ENCODE data around the gene SIRT2. TPM values are rescaled to one million over a fixed set of nuclear protein-coding genes. Genes with fewer than 3 reads are reported as not detected.
A peak's percentile ranks its signal among the peaks of the same experiment; 100 is the strongest.

Gene SIRT2
- total RNA-seq, 6 donors from 2014 or later, result 45.2 to 93.2 (median 59.1) TPM

DNA sequence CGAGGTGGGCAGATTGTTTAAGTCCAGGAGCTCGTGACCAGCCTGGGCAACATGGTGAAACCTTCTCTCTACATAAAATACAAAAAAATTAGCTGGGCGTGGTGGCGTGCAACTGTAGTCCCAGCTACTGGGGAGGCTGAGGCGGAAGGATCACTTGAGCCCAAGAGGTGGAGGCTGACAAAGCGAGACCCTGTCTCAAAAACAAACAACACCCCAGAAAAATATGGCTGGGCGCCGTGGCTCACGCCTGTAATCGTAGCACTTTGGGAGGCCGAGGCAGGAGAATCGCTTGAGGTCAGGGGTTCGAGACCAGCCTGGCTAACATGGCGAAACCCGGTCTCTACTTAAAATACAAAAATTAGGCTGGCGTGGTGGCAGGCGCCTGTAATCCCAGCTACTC, 46.2 kb downstream of the SIRT2 start:
- peak overlapping the region in 3 of 4 donors; percentile 97 to 100 (median 98) for H3K27ac ChIP-seq

DNA sequence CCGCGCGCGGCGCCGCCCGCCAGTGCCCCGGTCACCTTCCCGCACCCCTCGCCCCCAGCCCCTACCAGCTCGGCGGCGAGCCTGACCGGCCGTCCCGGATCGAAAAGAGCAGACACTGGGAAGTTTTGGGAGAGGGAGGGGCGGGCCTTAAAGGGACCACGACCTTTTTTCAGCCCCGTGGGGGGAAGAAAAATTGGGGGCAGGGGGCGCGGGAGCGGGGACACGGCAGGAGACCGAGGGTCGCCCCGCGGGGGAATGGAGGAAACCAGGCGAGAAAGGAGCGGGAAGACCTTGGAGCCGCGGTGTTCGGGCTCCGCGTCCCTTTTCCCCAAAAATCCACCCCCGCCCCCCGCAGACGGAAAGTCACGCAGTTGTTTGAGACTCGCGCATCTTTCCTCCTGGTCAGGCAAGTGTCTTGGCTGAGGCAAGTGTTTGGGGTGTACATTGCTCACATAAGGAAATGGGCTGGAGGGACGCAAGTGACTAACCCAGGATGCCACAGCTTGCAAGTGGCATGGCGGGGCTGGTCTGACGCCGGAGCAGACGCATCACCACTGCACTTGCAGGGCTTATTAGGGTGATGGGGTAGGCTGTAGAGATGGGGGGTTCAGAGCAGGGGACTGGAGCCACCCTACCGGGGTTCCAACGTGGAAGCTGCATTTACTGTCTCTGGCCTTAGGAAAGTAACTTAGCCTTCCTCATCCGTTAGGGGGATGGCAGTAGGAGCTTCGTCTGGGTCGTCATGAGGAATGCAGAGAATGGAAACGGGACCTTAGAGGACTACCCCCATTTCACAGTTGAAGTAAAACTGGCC, 47.0 kb downstream of the SIRT2 start:
- no peak for ATAC-seq (ENCODE audit: low FRiP score in 2 of 2)
- WGBS, 2 donors, result 0 to 2% methylated on average over 29 to 37 of the region's 52 CpGs
- no peaks in the 10 kb centered on the region for H3K9me3 ChIP-seq
- H3K27me3 ChIP-seq, result no peaks in the 10 kb centered on the region
- peak overlapping the region; percentile 73 to 86 (median 80) for H3K4me3 ChIP-seq
- H3K36me3 ChIP-seq, result peaks cover 0 to 8% (median under 1%) of the 10 kb centered on the region in 4 donors
- peak overlapping the region; percentile 97 to 100 (median 98) for H3K27ac ChIP-seq
- DNase-seq, result peak; percentile 64 to 76
- TF ChIP-seq, protein P1, sequence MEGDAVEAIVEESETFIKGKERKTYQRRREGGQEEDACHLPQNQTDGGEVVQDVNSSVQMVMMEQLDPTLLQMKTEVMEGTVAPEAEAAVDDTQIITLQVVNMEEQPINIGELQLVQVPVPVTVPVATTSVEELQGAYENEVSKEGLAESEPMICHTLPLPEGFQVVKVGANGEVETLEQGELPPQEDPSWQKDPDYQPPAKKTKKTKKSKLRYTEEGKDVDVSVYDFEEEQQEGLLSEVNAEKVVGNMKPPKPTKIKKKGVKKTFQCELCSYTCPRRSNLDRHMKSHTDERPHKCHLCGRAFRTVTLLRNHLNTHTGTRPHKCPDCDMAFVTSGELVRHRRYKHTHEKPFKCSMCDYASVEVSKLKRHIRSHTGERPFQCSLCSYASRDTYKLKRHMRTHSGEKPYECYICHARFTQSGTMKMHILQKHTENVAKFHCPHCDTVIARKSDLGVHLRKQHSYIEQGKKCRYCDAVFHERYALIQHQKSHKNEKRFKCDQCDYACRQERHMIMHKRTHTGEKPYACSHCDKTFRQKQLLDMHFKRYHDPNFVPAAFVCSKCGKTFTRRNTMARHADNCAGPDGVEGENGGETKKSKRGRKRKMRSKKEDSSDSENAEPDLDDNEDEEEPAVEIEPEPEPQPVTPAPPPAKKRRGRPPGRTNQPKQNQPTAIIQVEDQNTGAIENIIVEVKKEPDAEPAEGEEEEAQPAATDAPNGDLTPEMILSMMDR (IDR thresholded peaks at IDR 0.05), result no peak
- TF ChIP-seq POLR2A (IDR thresholded peaks at IDR 0.05) (peak in 1 of 4 donors; percentile 64), POLR2AphosphoS5 (IDR thresholded peaks at IDR 0.05) (peak in 1 of 2 donors; percentile 20)
- H3K4me1 ChIP-seq, result peaks cover 27 to 37% (median 30%) of the 10 kb centered on the region in 4 donors

More for the DNA sequence above, 46.2 kb downstream of the SIRT2 start:
- no peaks in the 10 kb centered on the region for H3K27me3 ChIP-seq
- peak overlapping the region in 2 of 4 donors; percentile 73 to 75 for H3K4me3 ChIP-seq
- no peak for TF ChIP-seq POLR2A (IDR thresholded peaks at IDR 0.05)
- TF ChIP-seq, protein P1 (IDR thresholded peaks at IDR 0.05), result no peak
- TF ChIP-seq EP300 (IDR thresholded peaks at IDR 0.05), result no peak
- TF ChIP-seq POLR2AphosphoS5 (IDR thresholded peaks at IDR 0.05), result no peak
- ATAC-seq (ENCODE audit: low FRiP score in 2 of 2), result no peak
- 88 to 91% methylated on average over 17 of the region's 17 CpGs for WGBS, 2 donors
- H3K9me3 ChIP-seq, result no peaks in the 10 kb centered on the region
- DNase-seq, result no peak
- peaks cover 0 to 3% (median 0%) of the 10 kb centered on the region in 4 donors for H3K36me3 ChIP-seq
- H3K4me1 ChIP-seq, result peaks cover 19 to 33% (median 24%) of the 10 kb centered on the region in 4 donors

DNA sequence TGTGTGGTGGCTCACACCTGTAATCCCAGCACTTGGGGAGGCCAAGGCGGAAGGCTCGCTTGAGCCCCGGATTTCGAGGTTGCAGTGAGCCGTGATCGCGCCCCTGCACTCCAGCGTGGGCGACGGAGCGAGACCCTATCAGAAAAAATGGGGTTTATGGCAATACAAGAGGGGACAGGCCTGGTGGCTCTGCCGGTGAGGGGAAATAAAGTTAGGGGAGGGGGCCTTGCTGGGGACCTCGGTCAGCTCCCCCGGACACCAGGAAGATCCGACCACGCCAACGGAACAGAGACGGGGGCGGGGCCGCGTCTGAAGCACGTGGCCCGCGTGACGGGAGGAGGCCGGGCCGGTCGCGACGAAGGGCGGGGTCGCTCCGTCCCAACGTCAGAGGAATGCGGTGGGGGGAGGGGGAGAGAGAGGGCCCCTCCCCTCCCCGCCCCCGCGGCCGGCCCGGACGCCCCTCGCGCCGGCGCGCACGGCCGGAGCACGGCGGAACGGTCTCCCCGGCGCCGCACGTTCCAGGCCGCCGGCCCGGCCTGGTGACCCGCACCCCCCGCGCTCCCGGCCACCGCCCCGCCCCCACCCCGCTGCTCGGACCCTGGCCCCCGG, 47.7 kb downstream of the SIRT2 start:
- TF ChIP-seq POLR2A (IDR thresholded peaks at IDR 0.05) (peak; percentile 8 to 88 (median 68)), POLR2AphosphoS5 (IDR thresholded peaks at IDR 0.05) (peak; percentile 87 to 93), EP300 (IDR thresholded peaks at IDR 0.05) (peak in 1 of 4 donors; percentile 78)
- TF ChIP-seq, protein P1 (IDR thresholded peaks at IDR 0.05), result peak in 2 of 6 experiments; percentile 4 to 10
- Histone ChIP-seq H3K27ac (peak overlapping the region; percentile 97 to 100 (median 98)), H3K9me3 (no peaks in the 10 kb centered on the region), H3K4me3 (peak overlapping the region; percentile 73 to 86 (median 80)), H3K36me3 (peaks cover 6 to 15% (median 8%) of the 10 kb centered on the region in 4 donors), H3K27me3 (no peaks in the 10 kb centered on the region), H3K4me1 (peaks cover 32 to 39% (median 37%) of the 10 kb centered on the region in 4 donors)
- peak; percentile 76 to 85 for ATAC-seq (ENCODE audit: low FRiP score in 2 of 2)
- WGBS, 2 donors, result 0% methylated on average over 13 to 23 of the region's 67 CpGs
- DNase-seq, result peak; percentile 96 to 98

DNA sequence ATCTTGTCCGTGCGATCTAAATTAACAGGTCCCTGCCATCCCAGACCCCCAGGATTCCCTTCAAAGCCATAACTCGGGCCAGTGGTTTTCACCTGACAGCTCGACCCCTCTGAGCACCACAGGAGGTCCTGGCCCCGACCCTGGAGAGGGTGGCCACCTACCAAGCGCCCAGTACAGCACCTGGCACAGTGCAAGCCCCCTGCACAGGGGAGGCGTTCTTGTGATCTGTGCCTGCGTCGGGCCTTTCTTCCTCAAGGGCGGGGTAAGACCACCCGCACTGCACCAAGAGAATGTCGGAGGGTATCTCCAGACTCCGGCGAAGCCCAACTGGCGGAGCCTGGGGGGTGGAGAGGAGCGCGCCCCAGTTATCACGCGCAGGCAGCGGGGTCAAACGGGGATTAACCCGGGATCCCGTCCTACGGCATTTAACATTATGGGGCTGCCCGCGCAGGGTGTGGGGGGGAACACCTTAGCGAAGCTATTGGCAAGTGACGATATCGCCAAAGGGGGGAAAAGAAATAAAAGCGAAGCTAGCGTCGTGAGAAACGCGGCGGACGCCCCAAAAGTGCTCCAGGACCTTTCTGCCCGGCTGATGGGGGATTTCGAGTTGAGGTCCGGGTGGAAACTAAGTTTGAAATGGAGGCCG, 48.3 kb downstream of the SIRT2 start:
- Histone ChIP-seq H3K9me3 (no peaks in the 10 kb centered on the region), H3K36me3 (peaks cover 12 to 22% (median 14%) of the 10 kb centered on the region in 4 donors), H3K27ac (peak overlapping the region; percentile 97 to 100 (median 98)), H3K27me3 (no peaks in the 10 kb centered on the region), H3K4me1 (peaks cover 32 to 43% (median 39%) of the 10 kb centered on the region in 4 donors), H3K4me3 (peak overlapping the region; percentile 64 to 86 (median 74))
- ATAC-seq (ENCODE audit: low FRiP score in 2 of 2) (no peak), DNase-seq (peak in 1 of 2 donors; percentile 76)
- WGBS, 2 donors, result 1 to 2% methylated on average over 38 to 39 of the region's 40 CpGs
- TF ChIP-seq, protein P1 (IDR thresholded peaks at IDR 0.05), result peak in 1 of 6 experiments; percentile 3
- no peak for TF ChIP-seq POLR2A (IDR thresholded peaks at IDR 0.05)
